Endodermal cell (in vitro differentiated cells): Measurements from ENCODE around the gene GINS3. TPM values are rescaled to one million over a fixed set of nuclear protein-coding genes. Genes with fewer than 3 reads are reported as not detected.

Experiments
- DNase-seq: peaks from one replicate; pipeline ENCODE4 v3.0.0-alpha.2; 2017
- H3K27ac ChIP-seq: 2 replicates; pipeline ENCODE4 v1.5.1; 2013; ENCODE audit warnings: mild to moderate bottlenecking, low read depth, low read length, moderate library complexity
- H3K27me3 ChIP-seq: 2 replicates; pipeline ENCODE4 v1.6.1; 2013; ENCODE audit warnings: mild to moderate bottlenecking, low read length, moderate library complexity; ENCODE audit not compliant: insufficient read depth, control insufficient read depth, poor library complexity, severe bottlenecking
- H3K36me3 ChIP-seq: 2 replicates; pipeline ENCODE4 v1.7.0; 2013; ENCODE audit warnings: mild to moderate bottlenecking, low read length, moderate library complexity; ENCODE audit not compliant: control insufficient read depth, insufficient read depth
- H3K4me1 ChIP-seq: one replicate; pipeline ENCODE4 v1.7.0; 2013; ENCODE audit warnings: low read length; ENCODE audit not compliant: control insufficient read depth, insufficient read depth
- H3K4me3 ChIP-seq: 2 replicates; pipeline ENCODE4 v1.5.1; 2013; ENCODE audit warnings: mild to moderate bottlenecking, low read length, moderate library complexity
- H3K9ac ChIP-seq: 2 replicates; pipeline ENCODE4 v1.6.1; 2013; ENCODE audit warnings: mild to moderate bottlenecking, low read length, moderate library complexity; ENCODE audit not compliant: poor library complexity, severe bottlenecking; ENCODE audit errors: extremely low read depth
- H3K9me3 ChIP-seq: 2 replicates; pipeline ENCODE4 v1.6.1; 2013; ENCODE audit warnings: mild to moderate bottlenecking, low read length, moderate library complexity; ENCODE audit not compliant: control insufficient read depth
- H3K27ac Mint-ChIP-seq: 2 replicates; pipeline ENCODE4 v1.8.0; 2020; ENCODE audit warnings: mixed read lengths
- H3K27me3 Mint-ChIP-seq: 2 replicates; pipeline ENCODE4 v1.8.0; 2021; ENCODE audit warnings: mild to moderate bottlenecking, mixed read lengths; ENCODE audit not compliant: insufficient read depth
- H3K36me3 Mint-ChIP-seq: 2 replicates; pipeline ENCODE4 v1.8.0; 2020; ENCODE audit warnings: low read depth, mixed read lengths
- H3K4me1 Mint-ChIP-seq: 2 replicates; pipeline ENCODE4 v1.8.0; 2020; ENCODE audit warnings: mixed read lengths
- H3K4me3 Mint-ChIP-seq: 2 replicates; pipeline ENCODE4 v1.8.0; 2020; ENCODE audit warnings: mild to moderate bottlenecking, moderate library complexity, mixed read lengths
- H3K9me3 Mint-ChIP-seq: 2 replicates; pipeline ENCODE4 v1.8.0; 2020; ENCODE audit warnings: mild to moderate bottlenecking, mixed read lengths
- WGBS, 2 experiments: methylation state at CpG; one replicate each; pipeline versions ENCODE4 v1.1.5 to v1.1.7; 2013; ENCODE audit warnings: missing lambda C conversion rate in 2 of 2, mixed read lengths in 1 of 2; ENCODE audit not compliant: insufficient coverage in 1 of 2, insufficient read length in 1 of 2; 5-methylcytosine and 5-hydroxymethylcytosine counted together
- total RNA-seq, 2 donors: library from RNA; stranded (reverse); fragmentation: NEBNext Ultra II Directional in 1 of 2; extraction: Animal tissue kit (Norgen Biotek cat#: 25700) in 1 of 2; gene quantifications; 2 replicates in 1 of 2; 3 replicates in 1 of 2; pipeline ENCODE4 v1.2.1, GENCODE V29; 2021
- TF ChIP-seq, protein P1 (sequence below): fragments of 200-600 bp; sonication (generic); conservative IDR thresholded peaks from 2 replicates; pipeline ENCODE4 v1.5.0; 2021; ENCODE audit warnings: antibody characterized with exemption, mild to moderate bottlenecking

The GINS3 gene
- total RNA-seq, 2 donors from 2014 or later: 10.5 to 14.7 TPM

DNA sequence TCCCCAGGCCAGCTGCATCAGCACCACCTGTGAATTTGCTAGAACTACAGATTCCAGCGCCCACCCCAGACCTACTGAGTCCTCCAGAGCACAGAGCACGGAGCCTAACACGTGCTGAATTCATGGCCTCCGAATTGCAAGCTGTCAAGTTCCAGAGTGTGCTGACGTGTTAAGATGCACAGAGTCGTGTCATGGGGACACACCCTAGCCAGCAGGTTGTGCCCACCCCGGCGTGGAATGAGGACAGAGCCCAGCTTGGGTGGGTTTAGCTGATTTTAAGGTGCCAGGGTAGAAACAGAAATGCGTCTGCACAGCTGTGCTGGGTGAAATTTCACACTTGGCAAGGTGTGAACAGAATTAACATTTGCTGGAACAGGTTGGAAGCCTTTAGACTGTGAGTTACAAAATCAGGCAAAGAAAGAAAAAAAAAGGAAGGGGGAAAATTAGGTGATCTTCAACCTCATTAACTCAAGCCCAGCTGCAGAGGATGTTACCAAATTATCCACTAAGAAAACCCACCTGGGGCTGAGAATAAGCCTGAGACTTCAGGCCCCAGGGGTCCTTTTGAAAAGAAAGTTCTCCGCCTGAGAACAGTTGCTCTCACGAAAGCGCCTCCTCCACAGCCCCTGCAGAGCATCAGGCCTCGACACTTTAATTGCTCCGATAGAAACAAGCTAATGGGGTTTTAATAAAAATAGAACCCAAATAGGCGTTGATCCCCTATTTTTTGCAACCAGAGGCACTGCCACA, 27.1 kb downstream of the GINS3 start:
- Mint-ChIP-seq H3K27me3 (no peaks in the 10 kb centered on the region), H3K4me3 (no peak overlapping the region), H3K36me3 (no peaks in the 10 kb centered on the region), H3K27ac (no peak overlapping the region), H3K4me1 (peaks cover 30% of the 10 kb centered on the region), H3K9me3 (no peaks in the 10 kb centered on the region)
- Histone ChIP-seq H3K4me1 (peaks cover 4% of the 10 kb centered on the region), H3K4me3 (no peak overlapping the region), H3K9me3 (no peaks in the 10 kb centered on the region), H3K9ac (no peak overlapping the region), H3K27ac (no peak overlapping the region), H3K27me3 (no peaks in the 10 kb centered on the region), H3K36me3 (no peaks in the 10 kb centered on the region)
- peak; percentile 71 for DNase-seq
- 56 to 57% methylated on average over 15 of the region's 15 CpGs for WGBS, 2 experiments
- TF ChIP-seq, protein P1, sequence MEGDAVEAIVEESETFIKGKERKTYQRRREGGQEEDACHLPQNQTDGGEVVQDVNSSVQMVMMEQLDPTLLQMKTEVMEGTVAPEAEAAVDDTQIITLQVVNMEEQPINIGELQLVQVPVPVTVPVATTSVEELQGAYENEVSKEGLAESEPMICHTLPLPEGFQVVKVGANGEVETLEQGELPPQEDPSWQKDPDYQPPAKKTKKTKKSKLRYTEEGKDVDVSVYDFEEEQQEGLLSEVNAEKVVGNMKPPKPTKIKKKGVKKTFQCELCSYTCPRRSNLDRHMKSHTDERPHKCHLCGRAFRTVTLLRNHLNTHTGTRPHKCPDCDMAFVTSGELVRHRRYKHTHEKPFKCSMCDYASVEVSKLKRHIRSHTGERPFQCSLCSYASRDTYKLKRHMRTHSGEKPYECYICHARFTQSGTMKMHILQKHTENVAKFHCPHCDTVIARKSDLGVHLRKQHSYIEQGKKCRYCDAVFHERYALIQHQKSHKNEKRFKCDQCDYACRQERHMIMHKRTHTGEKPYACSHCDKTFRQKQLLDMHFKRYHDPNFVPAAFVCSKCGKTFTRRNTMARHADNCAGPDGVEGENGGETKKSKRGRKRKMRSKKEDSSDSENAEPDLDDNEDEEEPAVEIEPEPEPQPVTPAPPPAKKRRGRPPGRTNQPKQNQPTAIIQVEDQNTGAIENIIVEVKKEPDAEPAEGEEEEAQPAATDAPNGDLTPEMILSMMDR: no peak

GRCh38 chr16:58421059-58421458, 28.8 kb downstream of the GINS3 start:
- H3K27ac ChIP-seq: no peak overlapping the region
- no peaks in the 10 kb centered on the region for H3K9me3 ChIP-seq
- Mint-ChIP-seq H3K27me3 (no peaks in the 10 kb centered on the region), H3K4me1 (peaks cover 30% of the 10 kb centered on the region), H3K4me3 (no peak overlapping the region), H3K9me3 (peaks cover 2% of the 10 kb centered on the region), H3K36me3 (no peaks in the 10 kb centered on the region), H3K27ac (no peak overlapping the region)
- WGBS, 2 experiments: 73 to 87% methylated on average over 6 to 7 of the region's 7 CpGs
- H3K4me3 ChIP-seq: no peak overlapping the region
- peaks cover 4% of the 10 kb centered on the region for H3K4me1 ChIP-seq
- H3K36me3 ChIP-seq: no peaks in the 10 kb centered on the region
- TF ChIP-seq, protein P1: no peak
- DNase-seq: no peak
- H3K9ac ChIP-seq: no peak overlapping the region
- no peaks in the 10 kb centered on the region for H3K27me3 ChIP-seq

GRCh38 chr16:58421529-58421928, 29.3 kb downstream of the GINS3 start:
- Histone ChIP-seq H3K4me1 (peaks cover 4% of the 10 kb centered on the region), H3K9ac (no peak overlapping the region), H3K27me3 (no peaks in the 10 kb centered on the region), H3K36me3 (no peaks in the 10 kb centered on the region), H3K9me3 (no peaks in the 10 kb centered on the region), H3K4me3 (no peak overlapping the region), H3K27ac (no peak overlapping the region)
- TF ChIP-seq, protein P1: no peak
- H3K9me3 Mint-ChIP-seq: peaks cover 2% of the 10 kb centered on the region
- H3K36me3 Mint-ChIP-seq: no peaks in the 10 kb centered on the region
- peaks cover 30% of the 10 kb centered on the region for H3K4me1 Mint-ChIP-seq
- no peak overlapping the region for H3K4me3 Mint-ChIP-seq
- 92% methylated on average over 4 to 5 of the region's 5 CpGs for WGBS, 2 experiments
- no peak for DNase-seq
- H3K27ac Mint-ChIP-seq: no peak overlapping the region
- no peaks in the 10 kb centered on the region for H3K27me3 Mint-ChIP-seq
